K562 (cell line): Measurements from ENCODE around the gene SH3D19. TPM values are rescaled to one million over a fixed set of nuclear protein-coding genes. Genes with fewer than 3 reads are reported as not detected.

Source experiments
- ATAC-seq: fragments of 200-7000 bp; cut with Tn5 transposase; 3 replicates; pipeline ENCODE4 v1.9.1; 2020; ENCODE audit warnings: moderate library complexity
- BruUV-seq: library from RNA; stranded (reverse); fragments of 400-500 nt; replicated peaks from 2 replicates; lab custom pipeline; 2021; lab: Mats Ljungman, UMichigan
- CTCF ChIA-PET: fragments of 300-600 bp; formaldehyde crosslinking; extraction: SDS; loops from one replicate; lab custom pipeline; 2021; ENCODE audit warnings: low intra/inter-chr PET ratio; lab: Yijun Ruan, JAX
- POLR2A ChIA-PET: fragments of 300-600, 350-650 bp; sonication (Branson Sonifier 250); formaldehyde crosslinking; extraction: SDS; loops from one replicate; lab custom pipeline; 2021; ENCODE audit warnings: antibody characterized with exemption, inconsistent platforms; lab: Yijun Ruan, JAX
- DNase-seq, 4 experiments: peaks; one replicate each; pipeline versions ENCODE4 v3.0.0 to v3.0.0-alpha.2; 2011 to 2018; ENCODE audit warnings: low spot score in 3 of 4, mixed read lengths in 3 of 4; ENCODE audit errors: extremely low read depth in 1 of 4
- FAIRE-seq: peaks from 2 replicates; lab custom pipeline; 2011; peaks lifted over from hg19 to GRCh38; lab: Jason Lieb, UNC
- H2AFZ ChIP-seq: 2 replicates; pipeline ENCODE4 v1.6.0; 2011; ENCODE audit warnings: low read depth, low read length, control low read depth, inconsistent platforms
- H3K27ac ChIP-seq: fragments of 200-600 bp; 3 replicates; pipeline ENCODE4 v1.8.0; 2011; ENCODE audit warnings: low read depth, mild to moderate bottlenecking, control low read depth, inconsistent platforms, low read length, moderate library complexity, mixed read lengths; ENCODE audit errors: extremely low read depth
- H3K27me3 ChIP-seq, 2 experiments: fragments of 300-600 bp in 1 of 2; 2 replicates in 1 of 2; 3 replicates in 1 of 2; pipeline versions ENCODE4 v1.6.0 to v1.8.0; 2011; ENCODE audit warnings: inconsistent platforms in 2 of 2, low read length in 2 of 2, mild to moderate bottlenecking in 1 of 2, mixed read lengths in 1 of 2, moderate library complexity in 1 of 2; ENCODE audit not compliant: control insufficient read depth in 2 of 2, insufficient read depth in 2 of 2
- H3K36me3 ChIP-seq: fragments of 300-600 bp; 3 replicates; pipeline ENCODE4 v1.8.0; 2011; ENCODE audit warnings: mild to moderate bottlenecking, low read length, inconsistent platforms; ENCODE audit not compliant: control insufficient read depth, insufficient read depth
- H3K4me1 ChIP-seq, 2 experiments: fragments of 200-600 bp in 1 of 2; replicated peaks in 1 of 2; 2 replicates in 1 of 2; 3 replicates in 1 of 2; pipeline versions ENCODE4 v1.5.1 to v1.8.0; 2011; ENCODE audit warnings: inconsistent platforms in 2 of 2, low read length in 2 of 2, mild to moderate bottlenecking in 1 of 2, mixed read lengths in 1 of 2, moderate library complexity in 1 of 2; ENCODE audit not compliant: control insufficient read depth in 2 of 2, insufficient read depth in 2 of 2
- H3K4me2 ChIP-seq: 2 replicates; pipeline ENCODE4 v1.6.1; 2011; ENCODE audit warnings: low read length, control low read depth, inconsistent platforms, mixed read lengths; ENCODE audit not compliant: insufficient read depth
- H3K4me3 ChIP-seq: fragments of 200-600 bp; sonication (generic), shearing (Covaris generic); 2 replicates; pipeline ENCODE4 v1.5.1; 2016; ENCODE audit warnings: control low read depth, inconsistent platforms
- H3K79me2 ChIP-seq: fragments of 200-600 bp; 3 replicates; pipeline ENCODE4 v1.8.0; 2011; ENCODE audit warnings: low read length, inconsistent platforms; ENCODE audit not compliant: control insufficient read depth, insufficient read depth
- H3K9ac ChIP-seq, 2 experiments: 2 replicates each; pipeline versions ENCODE4 v1.6.0 to v1.6.1; 2011; ENCODE audit warnings: low read depth in 2 of 2, low read length in 2 of 2, control low read depth in 1 of 2, inconsistent platforms in 1 of 2, mild to moderate bottlenecking in 1 of 2, mixed read lengths in 1 of 2; ENCODE audit not compliant: insufficient read depth in 1 of 2
- H3K9me1 ChIP-seq: one replicate; pipeline ENCODE4 v1.6.0; 2011; ENCODE audit warnings: inconsistent platforms, mild to moderate bottlenecking, low read length, moderate library complexity; ENCODE audit not compliant: control insufficient read depth, insufficient read depth
- H3K9me3 ChIP-seq: replicated peaks from 2 replicates; pipeline ENCODE4 v1.5.1; 2011; ENCODE audit warnings: low read depth, low read length, inconsistent platforms; ENCODE audit not compliant: control insufficient read depth, insufficient read depth
- H4K20me1 ChIP-seq: replicated peaks from 2 replicates; pipeline ENCODE4 v1.6.1; 2011; ENCODE audit warnings: low read length, inconsistent platforms, mixed read lengths; ENCODE audit not compliant: control insufficient read depth, insufficient read depth
- ARID1B ChIP-seq: fragments of 450-650 bp; IDR thresholded peaks from 2 replicates; pipeline ENCODE4 v1.6.1; 2016; ENCODE audit warnings: antibody characterized with exemption, mild to moderate bottlenecking, inconsistent platforms
- CCNT2 ChIP-seq: IDR thresholded peaks from 2 replicates; pipeline ENCODE4 v1.6.1; 2011; ENCODE audit warnings: borderline replicate concordance, low read depth, mild to moderate bottlenecking, moderate library complexity, mixed read lengths, low read length; ENCODE audit not compliant: insufficient read length; ENCODE audit errors: extremely low read depth
- HDAC6 ChIP-seq: IDR thresholded peaks from 2 replicates; pipeline ENCODE4 v1.6.1; 2012; ENCODE audit warnings: low read depth, mild to moderate bottlenecking, control low read depth, inconsistent platforms, low read length, moderate library complexity
- ILF3 ChIP-seq: fragments of 450-650 bp; IDR thresholded peaks from 2 replicates; pipeline ENCODE4 v1.6.1; 2018; ENCODE audit warnings: antibody characterized with exemption, mild to moderate bottlenecking, moderate library complexity, borderline replicate concordance
- POLR2H ChIP-seq: IDR thresholded peaks from 2 replicates; pipeline ENCODE4 v1.6.1; 2016; ENCODE audit warnings: missing genetic modification characterization, low read depth, mild to moderate bottlenecking, control low read depth, missing compliant biosample characterization, moderate library complexity
- RUNX1 ChIP-seq: sonication (generic); IDR thresholded peaks from 2 replicates; pipeline ENCODE4 v1.6.1; 2016; ENCODE audit warnings: antibody characterized with exemption, low read depth
- SMARCE1 ChIP-seq: fragments of 450-650 bp; IDR thresholded peaks from 2 replicates; pipeline ENCODE4 v1.7.1; 2016; ENCODE audit warnings: mild to moderate bottlenecking
- STAT5B ChIP-seq: fragments of 250-450 bp; sonication (Bioruptor Pico); IDR thresholded peaks from 2 replicates; pipeline ENCODE4 v1.8.0; 2021; ENCODE audit warnings: mild to moderate bottlenecking, inconsistent platforms
- TOE1 ChIP-seq, 2 experiments: fragments of 450-650 bp in 1 of 2; sonication (generic) in 1 of 2; formaldehyde crosslinking in 1 of 2; IDR thresholded peaks; 2 replicates each; pipeline versions ENCODE4 v1.7.1 to v1.8.0; 2016 to 2022; ENCODE audit warnings: borderline replicate concordance in 2 of 2, mild to moderate bottlenecking in 2 of 2, antibody characterized with exemption in 1 of 2, inconsistent platforms in 1 of 2, low read depth in 1 of 2, missing genetic modification reagents in 1 of 2, moderate library complexity in 1 of 2
- ZBTB1 ChIP-seq: sonication (generic); formaldehyde crosslinking; IDR thresholded peaks from 2 replicates; pipeline ENCODE4 v1.8.1; 2023; ENCODE audit warnings: missing genetic modification reagents, low read depth, mild to moderate bottlenecking, borderline replicate concordance
- ZFP36 ChIP-seq: fragments of 150-350 bp; IDR thresholded peaks from 2 replicates; pipeline ENCODE4 v1.6.1; 2018; ENCODE audit warnings: low read length, low read depth; ENCODE audit not compliant: partially characterized antibody
- ZNF324 ChIP-seq: fragments of 250-450 bp; sonication (Bioruptor Pico); IDR thresholded peaks from 2 replicates; pipeline ENCODE4 v1.4.0; 2020; ENCODE audit warnings: mild to moderate bottlenecking
- ZNF57 ChIP-seq: fragments of 450-650 bp; formaldehyde crosslinking; IDR thresholded peaks from 2 replicates; pipeline ENCODE4 v1.4.0; 2020; ENCODE audit warnings: mild to moderate bottlenecking, moderate library complexity
- ZSCAN29 ChIP-seq: fragments of 450-650 bp; IDR thresholded peaks from 2 replicates; pipeline ENCODE4 v1.6.1; 2017
- WGBS: fragments of 100-300 bp; shearing (Covaris generic); methylation state at CpG from one replicate; pipeline ENCODE4 v1.1.6; 2016; ENCODE audit warnings: low coverage, mixed read lengths; ENCODE audit not compliant: insufficient coverage; ENCODE audit errors: missing lambda C conversion rate; 5-methylcytosine and 5-hydroxymethylcytosine counted together
- in situ Hi-C: fragments of 300-500 bp; cut with MboI; formaldehyde crosslinking; loops from 4 replicates; pipeline ENCODE4 v1.15.0; 2018; ENCODE audit warnings: inconsistent platforms, mixed read lengths
- intact Hi-C: fragments of 100-400 bp; cut with micrococcal nuclease; formaldehyde crosslinking; loops from 2 replicates; pipeline ENCODE4 v1.14.2; 2022
- polyA plus RNA-seq, 8 experiments: library from polyadenylated mRNA; depleted of rRNA in 4 of 8; stranded (reverse) in 5 of 8; unstranded in 3 of 8; fragments of >200 nt; fragmentation: Nextera tagmentation in 2 of 8; fragmentation: Illumina TruSeq in 1 of 8; extraction: Ambion mirVana in 2 of 8; extraction: Trizol in 1 of 8; gene quantifications; 2 replicates each; pipeline versions ENCODE4 v1.2.1 to v1.2.3, GENCODE V29; 2011 to 2014; ENCODE audit warnings: inconsistent platforms in 1 of 8, missing spikeins in 1 of 8
- total RNA-seq, 7 experiments: library from RNA; depleted of rRNA in 6 of 7; stranded (reverse); fragments of >200 nt in 6 of 7; fragmentation: Illumina TruSeq in 2 of 7; extraction: Trizol in 2 of 7; gene quantifications; 2 replicates each; pipeline versions ENCODE4 v1.2.1 to v1.2.3, GENCODE V29; 2011 to 2021; ENCODE audit warnings: low replicate concordance in 1 of 7
- TF ChIP-seq, protein P1 (sequence below): fragments of 450-650 bp; IDR thresholded peaks from 2 replicates; pipeline ENCODE4 v1.6.1; 2018; ENCODE audit not compliant: partially characterized antibody
- TF ChIP-seq, protein P2 (sequence below): sonication (generic); formaldehyde crosslinking; IDR thresholded peaks from 2 replicates; pipeline ENCODE4 v1.8.0; 2022; ENCODE audit warnings: mild to moderate bottlenecking, missing genetic modification reagents
- TF ChIP-seq, protein P3 (sequence below): fragments of 250-450 bp; sonication (Bioruptor Pico); IDR thresholded peaks from 2 replicates; pipeline ENCODE4 v1.9.0; 2021; ENCODE audit warnings: mild to moderate bottlenecking, inconsistent platforms

Gene SH3D19
- total and polyA plus RNA-seq, 9 of the 15 experiments (the other 6 are each of a cell fraction or from before 2014, with no cell fraction given), result 0.42 to 2.2 (median 1.1) TPM; not detected in 6

DNA sequence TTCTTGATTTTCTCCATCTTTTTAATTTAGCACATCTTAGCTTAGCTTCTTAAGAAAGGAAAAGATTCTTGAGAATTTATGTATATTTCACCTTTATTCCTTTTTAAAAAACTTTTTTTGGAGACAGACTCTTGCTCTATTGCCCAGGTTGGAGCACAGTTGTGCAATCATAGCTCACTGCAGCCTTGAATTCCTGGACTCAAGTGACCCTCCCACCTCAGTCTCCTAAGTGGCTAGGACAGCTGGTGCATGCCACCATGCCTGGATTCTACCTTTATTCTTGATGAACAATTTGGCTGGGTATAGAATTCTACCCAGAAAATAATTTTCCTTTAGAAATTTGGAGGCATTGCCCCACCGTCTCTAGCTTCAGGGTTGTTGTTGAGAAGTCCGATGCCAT, 19.5 kb upstream of the SH3D19 start:
- no peaks in the 10 kb centered on the region for H3K36me3 ChIP-seq
- H3K4me2 ChIP-seq, result no peak overlapping the region
- H2AFZ ChIP-seq, result no peak overlapping the region
- no peak overlapping the region for H3K4me3 ChIP-seq
- H3K27me3 ChIP-seq, result no peaks in the 10 kb centered on the region; a peak in 2 of 5 replicates
- DNase-seq (no peak), ATAC-seq (no peak), FAIRE-seq (no peak)
- in situ Hi-C loops, result no loop called here
- ChIA-PET CTCF (no interaction called here), POLR2A (interaction anchor here (0.6 kb wide), 1 partner anchor 578 kb away, joined by 3 read pairs; no protein-coding TSS in a partner anchor)
- no peak overlapping the region for H3K9ac ChIP-seq
- H3K9me3 ChIP-seq, result no peaks in the 10 kb centered on the region
- intact Hi-C loops, result no loop called here
- BruUV-seq, result no TSS peak
- H4K20me1 ChIP-seq, result no peaks in the 10 kb centered on the region
- 0% methylated on average over 2 of the region's 2 CpGs for WGBS
- H3K79me2 ChIP-seq, result no peaks in the 10 kb centered on the region
- H3K4me1 ChIP-seq, result no peaks in the 10 kb centered on the region
- no peaks in the 10 kb centered on the region for H3K9me1 ChIP-seq
- H3K27ac ChIP-seq, result no peak overlapping the region
- TF ChIP-seq ZNF324 (CRISPR knock-in tag), result no peak
- TF ChIP-seq ARID1B, result no peak
- no peak for TF ChIP-seq SMARCE1
- no peak for TF ChIP-seq ZBTB1 (CRISPR knock-in tag)
- TF ChIP-seq, protein P1, sequence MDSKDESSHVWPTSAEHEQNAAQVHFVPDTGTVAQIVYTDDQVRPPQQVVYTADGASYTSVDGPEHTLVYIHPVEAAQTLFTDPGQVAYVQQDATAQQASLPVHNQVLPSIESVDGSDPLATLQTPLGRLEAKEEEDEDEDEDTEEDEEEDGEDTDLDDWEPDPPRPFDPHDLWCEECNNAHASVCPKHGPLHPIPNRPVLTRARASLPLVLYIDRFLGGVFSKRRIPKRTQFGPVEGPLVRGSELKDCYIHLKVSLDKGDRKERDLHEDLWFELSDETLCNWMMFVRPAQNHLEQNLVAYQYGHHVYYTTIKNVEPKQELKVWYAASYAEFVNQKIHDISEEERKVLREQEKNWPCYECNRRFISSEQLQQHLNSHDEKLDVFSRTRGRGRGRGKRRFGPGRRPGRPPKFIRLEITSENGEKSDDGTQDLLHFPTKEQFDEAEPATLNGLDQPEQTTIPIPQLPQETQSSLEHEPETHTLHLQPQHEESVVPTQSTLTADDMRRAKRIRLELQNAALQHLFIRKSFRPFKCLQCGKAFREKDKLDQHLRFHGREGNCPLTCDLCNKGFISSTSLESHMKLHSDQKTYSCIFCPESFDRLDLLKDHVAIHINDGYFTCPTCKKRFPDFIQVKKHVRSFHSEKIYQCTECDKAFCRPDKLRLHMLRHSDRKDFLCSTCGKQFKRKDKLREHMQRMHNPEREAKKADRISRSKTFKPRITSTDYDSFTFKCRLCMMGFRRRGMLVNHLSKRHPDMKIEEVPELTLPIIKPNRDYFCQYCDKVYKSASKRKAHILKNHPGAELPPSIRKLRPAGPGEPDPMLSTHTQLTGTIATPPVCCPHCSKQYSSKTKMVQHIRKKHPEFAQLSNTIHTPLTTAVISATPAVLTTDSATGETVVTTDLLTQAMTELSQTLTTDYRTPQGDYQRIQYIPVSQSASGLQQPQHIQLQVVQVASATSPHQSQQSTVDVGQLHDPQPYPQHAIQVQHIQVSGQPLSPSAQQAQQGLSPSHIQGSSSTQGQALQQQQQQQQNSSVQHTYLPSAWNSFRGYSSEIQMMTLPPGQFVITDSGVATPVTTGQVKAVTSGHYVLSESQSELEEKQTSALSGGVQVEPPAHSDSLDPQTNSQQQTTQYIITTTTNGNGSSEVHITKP, result no peak
- no peak for TF ChIP-seq CCNT2
- TF ChIP-seq ZFP36, result no peak
- no peak for TF ChIP-seq ZSCAN29
- TF ChIP-seq HDAC6, result no peak
- no peak for TF ChIP-seq ZNF57 (CRISPR knock-in tag)
- TF ChIP-seq POLR2H (tag), result no peak
- no peak for TF ChIP-seq RUNX1
- TF ChIP-seq ILF3, result no peak
- TF ChIP-seq, protein P2, sequence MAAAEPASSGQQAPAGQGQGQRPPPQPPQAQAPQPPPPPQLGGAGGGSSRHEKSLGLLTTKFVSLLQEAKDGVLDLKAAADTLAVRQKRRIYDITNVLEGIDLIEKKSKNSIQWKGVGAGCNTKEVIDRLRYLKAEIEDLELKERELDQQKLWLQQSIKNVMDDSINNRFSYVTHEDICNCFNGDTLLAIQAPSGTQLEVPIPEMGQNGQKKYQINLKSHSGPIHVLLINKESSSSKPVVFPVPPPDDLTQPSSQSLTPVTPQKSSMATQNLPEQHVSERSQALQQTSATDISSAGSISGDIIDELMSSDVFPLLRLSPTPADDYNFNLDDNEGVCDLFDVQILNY (CRISPR knock-in tag), result no peak
- TF ChIP-seq, protein P3, sequence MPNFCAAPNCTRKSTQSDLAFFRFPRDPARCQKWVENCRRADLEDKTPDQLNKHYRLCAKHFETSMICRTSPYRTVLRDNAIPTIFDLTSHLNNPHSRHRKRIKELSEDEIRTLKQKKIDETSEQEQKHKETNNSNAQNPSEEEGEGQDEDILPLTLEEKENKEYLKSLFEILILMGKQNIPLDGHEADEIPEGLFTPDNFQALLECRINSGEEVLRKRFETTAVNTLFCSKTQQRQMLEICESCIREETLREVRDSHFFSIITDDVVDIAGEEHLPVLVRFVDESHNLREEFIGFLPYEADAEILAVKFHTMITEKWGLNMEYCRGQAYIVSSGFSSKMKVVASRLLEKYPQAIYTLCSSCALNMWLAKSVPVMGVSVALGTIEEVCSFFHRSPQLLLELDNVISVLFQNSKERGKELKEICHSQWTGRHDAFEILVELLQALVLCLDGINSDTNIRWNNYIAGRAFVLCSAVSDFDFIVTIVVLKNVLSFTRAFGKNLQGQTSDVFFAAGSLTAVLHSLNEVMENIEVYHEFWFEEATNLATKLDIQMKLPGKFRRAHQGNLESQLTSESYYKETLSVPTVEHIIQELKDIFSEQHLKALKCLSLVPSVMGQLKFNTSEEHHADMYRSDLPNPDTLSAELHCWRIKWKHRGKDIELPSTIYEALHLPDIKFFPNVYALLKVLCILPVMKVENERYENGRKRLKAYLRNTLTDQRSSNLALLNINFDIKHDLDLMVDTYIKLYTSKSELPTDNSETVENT (CRISPR knock-in tag), result no peak
- TF ChIP-seq STAT5B, result no peak
- TF ChIP-seq TOE1 (IDR thresholded peaks at IDR 0.05; ENCODE audit: borderline replicate concordance), result no peak
- no peak for TF ChIP-seq TOE1 (CRISPR knock-in tag; IDR thresholded peaks at IDR 0.05; ENCODE audit: borderline replicate concordance, low read depth)
